Keratinocyte (primary cell): ENCODE data around the gene PRKD1.
"Not testable (repeated sequence)": the region's sequence is repeated elsewhere in the genome, so short reads cannot be mapped to it uniquely, and the experiment has no call there.

ENCODE experiments used
- EZH2 ChIP-seq: IDR thresholded peaks from one replicate; pipeline ENCODE4 v1.6.1; 2012; ENCODE audit warnings: inconsistent platforms, mild to moderate bottlenecking, low read length, moderate library complexity
- TF ChIP-seq, protein P1 (sequence below), 3 experiments: IDR thresholded peaks in 1 of 3; conservative IDR thresholded peaks in 1 of 3; optimal IDR thresholded peaks in 1 of 3; 2 replicates in 2 of 3; 3 replicates in 1 of 3; pipeline versions ENCODE3 to v1.5.1; 2011; ENCODE audit warnings: low read length in 3 of 3, mild to moderate bottlenecking in 3 of 3, moderate library complexity in 2 of 3, control low read depth in 1 of 3, inconsistent platforms in 1 of 3; ENCODE audit not compliant: insufficient read depth in 2 of 3; ENCODE audit errors: extremely low read depth in 1 of 3

DNA sequence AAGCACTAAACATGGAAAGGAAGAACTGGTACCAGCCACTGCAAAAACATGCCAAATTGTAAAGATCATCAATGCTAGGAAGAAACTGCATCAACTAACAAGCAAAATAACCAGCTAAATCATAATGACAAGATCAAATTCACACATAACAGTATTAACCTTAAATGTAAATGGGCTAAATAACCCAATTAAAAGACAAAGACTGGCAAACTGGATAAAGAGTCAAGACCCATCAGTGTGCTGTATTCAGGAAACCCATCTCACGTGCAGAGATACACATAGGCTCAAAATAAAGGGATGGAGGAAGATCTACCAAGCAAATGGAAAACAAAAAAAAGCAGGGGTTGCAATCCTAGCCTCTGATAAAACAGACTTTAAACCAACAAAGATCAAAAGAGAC is 150.5 kb downstream of the PRKD1 start:
- TF ChIP-seq EZH2 = not testable (repeated sequence)
- TF ChIP-seq, protein P1, sequence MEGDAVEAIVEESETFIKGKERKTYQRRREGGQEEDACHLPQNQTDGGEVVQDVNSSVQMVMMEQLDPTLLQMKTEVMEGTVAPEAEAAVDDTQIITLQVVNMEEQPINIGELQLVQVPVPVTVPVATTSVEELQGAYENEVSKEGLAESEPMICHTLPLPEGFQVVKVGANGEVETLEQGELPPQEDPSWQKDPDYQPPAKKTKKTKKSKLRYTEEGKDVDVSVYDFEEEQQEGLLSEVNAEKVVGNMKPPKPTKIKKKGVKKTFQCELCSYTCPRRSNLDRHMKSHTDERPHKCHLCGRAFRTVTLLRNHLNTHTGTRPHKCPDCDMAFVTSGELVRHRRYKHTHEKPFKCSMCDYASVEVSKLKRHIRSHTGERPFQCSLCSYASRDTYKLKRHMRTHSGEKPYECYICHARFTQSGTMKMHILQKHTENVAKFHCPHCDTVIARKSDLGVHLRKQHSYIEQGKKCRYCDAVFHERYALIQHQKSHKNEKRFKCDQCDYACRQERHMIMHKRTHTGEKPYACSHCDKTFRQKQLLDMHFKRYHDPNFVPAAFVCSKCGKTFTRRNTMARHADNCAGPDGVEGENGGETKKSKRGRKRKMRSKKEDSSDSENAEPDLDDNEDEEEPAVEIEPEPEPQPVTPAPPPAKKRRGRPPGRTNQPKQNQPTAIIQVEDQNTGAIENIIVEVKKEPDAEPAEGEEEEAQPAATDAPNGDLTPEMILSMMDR (optimal IDR thresholded peaks at IDR 0.05 in 1 of 3, IDR thresholded peaks at IDR 0.05 in 1 of 3, conservative IDR thresholded peaks at IDR 0.05 in 1 of 3; ENCODE audit: extremely low read depth in 1 of 3, insufficient read depth in 2 of 3, low read length in 3 of 3) = not testable (repeated sequence)
